ENCODE data around the gene ANKRD31. TPM values are rescaled to one million over a fixed set of nuclear protein-coding genes. Genes with fewer than 3 reads are reported as not detected.

The ANKRD31 gene
- polyA plus RNA-seq, 1 experiment = 0.06 TPM

GRCh38 chr5:75018805-75019587 is 217.7 kb downstream of the ANKRD31 start:
- H3K27ac ChIP-seq (ENCODE audit: low read depth, low read length) = no peak overlapping the region
- H3K27me3 ChIP-seq (ENCODE audit: control insufficient read depth, insufficient read depth, low read length) = peaks cover 3% of the 10 kb centered on the region
- no peak for TF ChIP-seq CTCF (IDR thresholded peaks at IDR 0.05; ENCODE audit: low read depth, low read length)
- POLR2A ChIA-PET = no interaction called here
- H3K4me3 ChIP-seq (ENCODE audit: low read depth, low read length) = no peak overlapping the region
- H3K9me3 ChIP-seq (ENCODE audit: control insufficient read depth, insufficient read depth, low read length) = no peaks in the 10 kb centered on the region; the same call in 1 of the 2 replicates
- DNase-seq (ENCODE audit: low read depth, low spot score) = no peak
- CTCF ChIA-PET = interaction anchor here (1.0 kb wide), 1 partner anchor 31 kb away, joined by 3 read pairs; no protein-coding TSS in a partner anchor

Small RNA genes lying within 50 kb of the gene (small RNA-seq; reads per million reads assigned to genes)
- not detected for gene SUMO2P5 (ENCODE audit: insufficient read length, low read depth)

Other genes with a start within 250 kb of the ANKRD31 start
- gene GCNT4, start 184.3 kb downstream of the ANKRD31 start, polyA plus RNA-seq (2011; rRNA removed) = 0.69 and 0.77 TPM in 2 replicates
- 25.3 and 27.7 TPM in 2 replicates for gene HMGCR, start 100.3 kb upstream of the ANKRD31 start, polyA plus RNA-seq (2011; rRNA removed)